Tibial nerve (tissue), 4 donors: ENCODE measurements around the gene ADAT1.

Source experiments
- CTCF ChIP-seq, 5 experiments: fragments of 200-600 bp in 3 of 5; fragments of 450-650 bp in 2 of 5; sonication (generic) in 3 of 5; IDR thresholded peaks; one replicate each; pipeline ENCODE4 v1.5.1; 2016 to 2019; ENCODE audit warnings: antibody characterized with exemption in 5 of 5, mild to moderate bottlenecking in 3 of 5, moderate library complexity in 2 of 5
- EP300 ChIP-seq, 2 donors: sonication (generic); formaldehyde crosslinking; IDR thresholded peaks; one replicate each; pipeline ENCODE4 v1.6.1; 2017; ENCODE audit warnings: antibody characterized with exemption in 2 of 2, mild to moderate bottlenecking in 1 of 2
- POLR2A ChIP-seq, 2 donors: fragments of 450-650 bp; IDR thresholded peaks; one replicate each; pipeline ENCODE4 v1.6.1; 2017; ENCODE audit warnings: antibody characterized with exemption in 2 of 2, mild to moderate bottlenecking in 2 of 2, moderate library complexity in 2 of 2

- TF ChIP-seq EP300 (IDR thresholded peaks at IDR 0.05): no peak
- no peak for TF ChIP-seq CTCF (IDR thresholded peaks at IDR 0.05)
- no peak for TF ChIP-seq POLR2A (IDR thresholded peaks at IDR 0.05)
These were observed 44.4 kb downstream of the ADAT1 start for GRCh38 chr16:75578725-75579124.
